ENCODE measurements around the gene ANKRD9.

The ANKRD9 gene

DNA sequence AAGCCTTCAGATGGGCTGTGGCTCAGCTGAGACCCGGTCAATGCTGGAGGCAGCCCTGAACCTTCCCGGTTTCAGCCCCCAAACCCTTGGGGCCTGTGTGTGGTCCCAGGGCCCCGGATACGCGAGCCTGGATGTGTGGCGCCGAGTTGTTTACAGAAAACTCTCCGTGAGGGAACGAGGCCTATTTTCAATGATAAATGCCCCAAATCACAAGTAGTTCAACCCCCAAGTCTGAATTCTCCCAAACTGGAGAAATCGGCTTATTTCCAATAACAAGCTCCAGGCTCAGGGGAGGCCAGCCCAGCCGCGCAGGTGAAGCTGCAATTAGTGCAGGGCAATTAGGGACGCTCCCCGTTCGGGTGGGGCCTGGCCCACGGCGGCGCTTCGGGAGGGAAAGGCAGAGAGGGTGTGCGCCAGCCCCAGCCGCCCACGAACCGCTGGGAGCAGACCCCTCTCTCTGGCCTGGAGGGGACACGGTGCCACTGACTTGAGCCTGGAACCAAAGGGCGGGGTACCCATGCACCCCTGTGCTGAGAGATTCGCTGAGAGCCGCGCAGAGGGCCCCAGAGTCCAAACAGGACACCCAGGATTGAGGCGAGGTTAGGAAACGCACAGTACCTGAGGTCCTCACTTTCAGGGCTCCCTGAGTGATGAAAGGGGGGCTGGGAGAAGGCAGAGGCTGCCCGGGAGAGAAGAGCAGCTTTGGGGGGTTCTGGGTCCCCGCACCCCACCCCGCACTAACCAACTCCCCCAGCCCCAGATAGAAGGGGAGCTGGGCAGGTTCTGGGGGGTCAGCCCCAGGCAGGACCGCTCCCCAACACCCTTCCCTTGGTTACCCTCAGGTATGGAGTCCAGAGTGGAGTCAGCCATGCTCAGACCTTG lies 14.2 kb upstream of the ANKRD9 start:
- no peak for TF ChIP-seq GATA3 (IDR thresholded peaks at IDR 0.05; ENCODE audit: low read depth, low read length)
- no peak for TF ChIP-seq GATA2 (IDR thresholded peaks at IDR 0.05; ENCODE audit: low read depth, low read length)

GRCh38 chr14:102523200-102523568 lies 13.6 kb upstream of the ANKRD9 start:
- TF ChIP-seq GATA2 (IDR thresholded peaks at IDR 0.05; ENCODE audit: low read depth, low read length) (no peak), GATA3 (IDR thresholded peaks at IDR 0.05; ENCODE audit: low read depth, low read length) (no peak)

DNA sequence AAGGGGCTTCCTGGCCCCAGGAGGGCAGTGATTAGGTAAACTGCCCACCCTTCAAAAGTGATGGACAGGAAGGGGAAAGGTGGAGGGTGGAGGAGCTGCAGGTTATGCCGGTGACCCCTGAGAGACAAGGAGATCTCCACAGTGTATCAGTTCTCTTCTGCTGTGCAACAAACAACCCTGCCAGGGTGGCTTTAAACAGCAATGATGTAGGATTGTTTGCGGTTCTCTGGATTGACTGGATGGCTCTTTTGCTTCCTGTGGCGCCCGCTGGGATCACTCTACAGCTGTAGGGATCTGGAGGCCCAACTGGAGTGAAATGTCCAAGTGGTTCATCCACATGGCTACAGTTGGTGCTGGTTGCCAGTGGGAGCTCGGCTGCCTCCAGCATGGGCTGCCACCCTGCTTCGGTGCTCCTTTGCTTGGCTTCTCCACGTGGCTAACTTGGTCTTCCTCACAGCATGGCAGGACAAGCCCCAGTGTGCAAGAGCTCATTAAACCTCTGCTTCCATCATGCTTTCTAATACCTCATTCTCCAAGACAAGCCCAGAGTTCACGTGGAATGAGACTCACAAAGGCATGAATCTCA lies 8.6 kb upstream of the ANKRD9 start:
- TF ChIP-seq GATA3 (IDR thresholded peaks at IDR 0.05; ENCODE audit: low read depth, low read length): no peak
- TF ChIP-seq GATA2 (IDR thresholded peaks at IDR 0.05; ENCODE audit: low read depth, low read length): no peak

- TF ChIP-seq GATA2 (IDR thresholded peaks at IDR 0.05; ENCODE audit: low read depth, low read length) (no peak), GATA3 (IDR thresholded peaks at IDR 0.05; ENCODE audit: low read depth, low read length) (no peak)
Observed at GRCh38 chr14:102517392-102518062, 8.0 kb upstream of the ANKRD9 start.

GRCh38 chr14:102516531-102517391 lies 7.2 kb upstream of the ANKRD9 start:
- TF ChIP-seq GATA3 (IDR thresholded peaks at IDR 0.05; ENCODE audit: low read depth, low read length) (no peak), GATA2 (IDR thresholded peaks at IDR 0.05; ENCODE audit: low read depth, low read length) (no peak)

DNA sequence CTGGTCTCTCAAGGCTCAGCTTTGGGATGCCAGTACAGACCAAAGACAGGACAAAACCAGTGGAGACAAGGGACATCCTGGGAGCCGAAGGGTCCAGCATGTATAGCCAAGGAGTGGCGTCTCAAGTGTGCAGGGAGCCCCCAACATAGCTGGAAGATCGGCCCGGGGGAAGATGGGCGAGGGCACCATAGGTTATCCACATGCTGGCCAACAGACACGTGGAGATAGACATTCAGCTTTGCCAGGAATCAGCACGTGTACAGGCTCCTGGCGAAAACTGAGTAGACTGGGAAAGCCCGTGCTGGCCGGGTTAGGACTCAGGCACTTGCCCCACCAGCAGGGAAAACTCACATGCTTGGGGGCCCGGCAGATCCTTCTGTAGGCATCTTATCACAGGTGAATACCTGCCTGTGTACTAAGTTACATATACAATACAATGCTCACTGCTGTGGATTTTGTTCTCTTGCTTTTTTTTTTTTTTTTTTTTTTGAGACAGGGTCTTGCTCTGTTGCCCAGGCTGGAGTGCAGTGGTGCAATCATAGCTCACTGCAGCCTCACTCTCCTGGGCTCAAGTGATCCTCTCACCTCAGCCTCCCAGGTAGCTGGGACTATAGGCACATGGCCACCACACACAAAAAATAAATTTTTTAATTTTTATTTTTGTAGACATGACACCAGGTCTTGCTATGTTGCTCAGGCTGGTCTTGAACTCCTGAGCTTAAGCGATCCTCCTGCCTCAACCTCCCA lies 5.6 kb upstream of the ANKRD9 start:
- TF ChIP-seq GATA2 (IDR thresholded peaks at IDR 0.05; ENCODE audit: low read depth, low read length) (no peak), GATA3 (IDR thresholded peaks at IDR 0.05; ENCODE audit: low read depth, low read length) (no peak)

DNA sequence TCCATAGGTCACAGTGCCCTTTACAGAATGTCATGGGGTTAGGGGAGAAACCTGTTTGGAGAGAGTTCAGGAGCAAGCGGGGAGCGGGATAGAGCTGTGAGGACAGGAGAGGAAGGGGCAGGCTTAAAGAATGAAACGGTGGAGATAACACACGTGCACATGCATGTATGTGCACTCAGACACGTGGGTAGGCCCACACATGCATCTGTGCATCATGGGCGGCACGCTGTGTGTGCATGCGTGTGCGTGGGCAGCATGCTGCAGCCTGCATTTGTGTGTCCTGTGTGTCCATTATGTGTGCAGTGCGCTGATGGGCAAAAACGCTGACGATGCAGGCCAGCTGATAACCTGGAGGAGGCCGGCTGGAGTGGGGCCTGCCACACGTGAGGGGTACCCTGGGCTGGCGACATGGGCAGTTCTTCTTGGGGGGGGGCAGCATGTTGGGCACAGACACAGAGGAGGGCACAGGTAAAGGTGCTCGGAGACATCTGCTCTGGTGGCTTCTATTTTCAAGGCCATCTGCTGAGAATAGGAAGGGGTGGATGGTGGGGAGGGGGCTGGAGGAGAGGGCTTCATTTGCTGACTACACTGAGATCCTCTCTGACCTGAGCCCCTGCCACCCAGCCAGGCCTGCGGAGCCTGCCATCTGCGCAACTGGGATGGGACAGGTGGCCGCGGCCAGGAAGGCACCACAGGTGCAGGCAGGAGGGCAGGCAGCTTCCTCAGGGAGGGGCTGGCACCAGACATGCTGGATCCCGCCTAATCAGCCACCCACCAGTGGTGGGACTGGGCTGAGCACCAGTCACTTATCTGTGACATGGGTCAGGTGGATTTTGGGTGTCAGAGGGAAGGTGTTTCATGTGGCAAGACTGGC lies 4.6 kb upstream of the ANKRD9 start:
- TF ChIP-seq GATA2 (IDR thresholded peaks at IDR 0.05; ENCODE audit: low read depth, low read length): no peak
- TF ChIP-seq GATA3 (IDR thresholded peaks at IDR 0.05; ENCODE audit: low read depth, low read length): no peak

GRCh38 chr14:102512793-102513300 lies 3.3 kb upstream of the ANKRD9 start:
- TF ChIP-seq GATA3 (IDR thresholded peaks at IDR 0.05; ENCODE audit: low read depth, low read length): no peak
- no peak for TF ChIP-seq GATA2 (IDR thresholded peaks at IDR 0.05; ENCODE audit: low read depth, low read length)

GRCh38 chr14:102511538-102511937 lies 2.0 kb upstream of the ANKRD9 start:
- TF ChIP-seq GATA3 (IDR thresholded peaks at IDR 0.05; ENCODE audit: low read depth, low read length) (no peak), GATA2 (IDR thresholded peaks at IDR 0.05; ENCODE audit: low read depth, low read length) (no peak)

GRCh38 chr14:102510616-102511520 lies 1.3 kb upstream of the ANKRD9 start:
- TF ChIP-seq GATA2 (IDR thresholded peaks at IDR 0.05; ENCODE audit: low read depth, low read length): no peak
- no peak for TF ChIP-seq GATA3 (IDR thresholded peaks at IDR 0.05; ENCODE audit: low read depth, low read length)
